ENCODE results near the gene ZFP69B.
"Not testable (repeated sequence)": the region's sequence is repeated elsewhere in the genome, so short reads cannot be mapped to it uniquely, and the experiment has no call there.

Gene ZFP69B

DNA sequence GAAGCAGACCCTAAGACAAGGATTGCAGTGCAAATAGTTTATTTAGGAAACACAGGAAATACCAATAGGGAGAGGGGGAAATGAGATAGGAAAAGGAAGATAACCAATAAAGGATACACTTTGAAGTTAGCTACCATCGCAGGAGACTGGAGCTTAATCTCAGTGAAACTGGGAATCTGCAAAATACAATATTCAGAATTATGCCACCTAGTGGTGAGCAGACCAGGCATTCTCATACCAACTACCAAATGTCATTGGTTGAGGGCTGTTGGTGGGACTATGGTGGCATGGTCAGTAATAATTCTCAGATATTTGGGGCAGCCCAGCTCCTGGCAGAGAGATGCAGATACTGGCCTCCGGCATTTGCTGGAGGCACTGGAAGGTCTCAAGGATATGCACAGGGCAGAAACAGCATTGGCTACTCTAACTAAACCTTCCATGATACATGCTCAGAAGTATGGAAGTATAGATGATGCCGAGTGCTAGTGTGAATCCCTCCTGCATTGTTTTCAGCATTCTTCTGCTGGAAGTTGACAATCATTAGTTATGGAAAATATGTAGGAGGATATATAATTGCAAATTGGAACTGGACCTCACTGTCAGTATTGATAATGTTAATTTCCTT, 11.8 kb upstream of the ZFP69B start:
- peak; percentile 34 for DNase-seq

DNA sequence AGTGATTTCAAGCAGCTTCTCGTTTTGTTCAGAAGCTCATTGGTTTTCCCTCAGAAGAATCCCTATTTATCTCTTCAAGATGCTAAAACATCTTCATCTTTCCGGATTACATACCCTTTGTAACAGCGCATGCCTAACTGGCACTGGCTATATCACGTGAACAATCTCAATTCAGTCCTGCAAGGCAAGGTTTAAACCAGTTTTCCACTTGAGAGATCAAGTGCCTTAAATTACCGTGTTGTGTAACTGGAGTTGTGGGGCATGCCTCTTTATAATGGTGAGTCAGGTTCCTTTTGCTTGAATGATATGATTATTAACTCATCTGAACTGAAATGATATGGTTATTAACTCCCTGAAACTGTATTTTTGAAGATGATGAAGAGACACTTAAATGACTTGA, 11.0 kb upstream of the ZFP69B start:
- DNase-seq, result peak; percentile 89

DNA sequence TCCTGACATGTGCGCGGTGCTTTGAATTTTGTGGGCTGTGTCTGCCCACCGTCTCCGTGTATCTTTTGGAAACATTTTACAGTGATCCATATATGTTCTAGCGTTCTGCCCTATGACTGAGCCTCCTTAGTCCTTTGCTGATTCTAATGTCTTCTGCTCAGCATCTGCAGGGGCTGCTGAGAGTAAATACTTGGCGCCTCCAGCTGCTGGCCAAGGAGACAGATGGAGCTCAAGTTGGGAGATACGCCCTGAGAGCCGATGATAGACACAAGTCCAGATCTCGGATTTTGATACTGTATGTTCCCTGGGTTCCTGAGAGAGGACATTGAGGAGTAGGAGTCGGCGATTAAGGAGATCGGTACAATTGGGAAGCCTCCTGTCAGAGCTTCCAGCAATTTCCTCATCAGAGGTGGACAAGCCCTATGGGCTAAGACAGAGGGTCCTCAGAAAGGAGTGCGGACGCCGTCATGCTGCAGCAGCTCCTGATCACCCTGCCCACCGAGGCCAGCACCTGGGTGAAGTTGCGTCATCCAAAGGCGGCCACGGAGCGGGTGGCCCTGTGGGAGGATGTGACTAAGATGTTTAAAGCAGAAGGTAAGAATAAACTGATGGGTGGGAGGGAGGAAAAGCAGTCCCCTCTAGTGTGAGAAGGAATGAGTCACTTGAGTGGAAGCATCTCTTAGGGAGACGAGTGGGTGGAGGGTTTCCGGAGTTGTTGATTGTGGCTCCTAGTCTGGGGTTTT, 390 bp downstream of the ZFP69B start:
- peak; percentile 89 for DNase-seq

DNA sequence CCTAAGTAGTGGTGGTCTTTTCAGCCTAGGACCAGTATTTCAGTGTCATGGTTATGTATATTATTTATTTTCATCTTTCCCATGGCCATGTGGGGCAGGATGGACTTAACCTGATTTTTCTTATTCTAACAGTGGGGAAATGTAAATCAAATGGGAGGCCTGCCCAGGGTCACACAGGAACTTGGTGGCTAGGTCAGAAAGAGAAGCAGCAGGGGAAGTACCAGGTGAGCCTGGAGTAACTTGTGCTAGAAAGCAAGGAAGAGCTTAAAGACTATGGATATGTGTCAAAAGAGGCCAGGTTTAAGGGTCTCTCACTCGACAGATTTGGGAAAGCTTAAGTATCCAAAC, 936 bp downstream of the ZFP69B start:
- DNase-seq, result peak; percentile 42

DNA sequence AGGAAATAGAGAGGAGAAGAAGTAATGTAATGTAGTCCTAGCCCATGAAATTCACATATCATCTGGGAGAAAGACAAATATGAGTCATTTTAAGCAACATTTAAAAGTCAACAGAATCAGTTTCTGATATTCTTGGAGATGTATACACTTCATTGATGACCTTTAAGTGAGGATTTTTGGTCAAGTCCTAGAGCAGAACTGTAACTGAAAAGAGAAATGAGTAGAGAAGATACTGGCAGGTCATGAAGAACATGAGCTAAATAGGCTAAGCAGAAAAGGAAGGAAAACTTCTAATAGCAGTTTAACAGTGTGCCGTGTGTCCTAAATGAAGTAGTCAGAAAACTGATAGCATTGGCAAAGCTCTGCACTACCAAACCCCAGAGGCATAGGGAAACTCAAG, 4.6 kb downstream of the ZFP69B start:
- DNase-seq, result no peak

DNA sequence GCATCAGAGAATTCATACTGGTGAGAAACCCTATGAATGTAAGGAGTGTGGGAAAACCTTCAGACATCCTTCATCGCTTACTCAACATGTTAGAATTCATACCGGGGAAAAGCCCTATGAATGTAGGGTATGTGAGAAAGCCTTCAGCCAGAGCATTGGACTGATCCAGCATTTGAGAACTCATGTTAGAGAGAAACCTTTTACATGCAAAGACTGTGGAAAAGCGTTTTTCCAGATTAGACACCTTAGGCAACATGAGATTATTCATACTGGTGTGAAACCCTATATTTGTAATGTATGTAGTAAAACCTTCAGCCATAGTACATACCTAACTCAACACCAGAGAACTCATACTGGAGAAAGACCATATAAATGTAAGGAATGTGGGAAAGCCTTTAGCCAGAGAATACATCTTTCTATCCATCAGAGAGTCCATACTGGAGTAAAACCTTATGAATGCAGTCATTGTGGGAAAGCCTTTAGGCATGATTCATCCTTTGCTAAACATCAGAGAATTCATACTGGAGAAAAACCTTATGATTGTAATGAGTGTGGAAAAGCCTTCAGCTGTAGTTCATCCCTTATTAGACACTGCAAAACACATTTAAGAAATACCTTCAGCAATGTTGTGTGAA, 12.8 kb downstream of the ZFP69B start:
- DNase-seq, result peak; percentile 27

DNA sequence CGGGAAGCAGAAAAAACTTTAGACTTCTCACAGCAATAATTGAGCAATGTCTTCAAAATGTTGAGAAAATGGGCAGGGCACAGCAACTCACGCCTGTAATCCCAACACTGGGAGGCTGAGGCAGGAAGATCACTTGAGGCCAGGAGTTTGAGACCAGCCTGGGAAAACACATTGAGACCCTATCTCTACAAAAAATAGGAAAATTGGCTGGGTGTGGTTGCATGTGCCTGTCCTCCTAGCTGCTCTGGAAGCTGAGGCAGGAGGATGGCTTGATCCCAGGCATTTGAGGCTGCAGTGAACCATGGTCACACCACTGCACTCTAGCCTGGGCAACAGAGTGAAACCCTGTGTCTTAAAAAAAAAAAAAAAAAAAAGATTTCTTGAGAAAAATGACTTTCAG, 19.1 kb downstream of the ZFP69B start:
- DNase-seq, result no peak

DNA sequence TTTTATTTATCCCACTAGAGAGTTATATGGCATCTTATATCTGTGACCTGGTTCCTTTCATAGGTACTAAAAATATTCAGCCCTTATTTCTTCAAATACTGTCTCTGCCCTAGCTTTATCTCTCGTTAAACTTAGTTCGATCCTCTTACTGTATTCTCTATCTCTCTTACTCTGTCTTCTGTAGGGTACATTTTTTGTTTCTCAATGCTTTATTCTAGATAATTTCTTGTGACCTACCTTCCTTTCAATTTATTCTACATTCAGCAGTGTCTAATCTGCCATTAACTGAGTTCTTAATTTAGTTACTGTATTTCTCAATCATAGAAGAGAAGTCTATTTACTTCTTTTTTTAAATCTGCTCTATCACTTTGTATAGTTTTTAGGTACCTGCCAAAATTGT, 25.0 kb downstream of the ZFP69B start:
- no peak for DNase-seq

DNA sequence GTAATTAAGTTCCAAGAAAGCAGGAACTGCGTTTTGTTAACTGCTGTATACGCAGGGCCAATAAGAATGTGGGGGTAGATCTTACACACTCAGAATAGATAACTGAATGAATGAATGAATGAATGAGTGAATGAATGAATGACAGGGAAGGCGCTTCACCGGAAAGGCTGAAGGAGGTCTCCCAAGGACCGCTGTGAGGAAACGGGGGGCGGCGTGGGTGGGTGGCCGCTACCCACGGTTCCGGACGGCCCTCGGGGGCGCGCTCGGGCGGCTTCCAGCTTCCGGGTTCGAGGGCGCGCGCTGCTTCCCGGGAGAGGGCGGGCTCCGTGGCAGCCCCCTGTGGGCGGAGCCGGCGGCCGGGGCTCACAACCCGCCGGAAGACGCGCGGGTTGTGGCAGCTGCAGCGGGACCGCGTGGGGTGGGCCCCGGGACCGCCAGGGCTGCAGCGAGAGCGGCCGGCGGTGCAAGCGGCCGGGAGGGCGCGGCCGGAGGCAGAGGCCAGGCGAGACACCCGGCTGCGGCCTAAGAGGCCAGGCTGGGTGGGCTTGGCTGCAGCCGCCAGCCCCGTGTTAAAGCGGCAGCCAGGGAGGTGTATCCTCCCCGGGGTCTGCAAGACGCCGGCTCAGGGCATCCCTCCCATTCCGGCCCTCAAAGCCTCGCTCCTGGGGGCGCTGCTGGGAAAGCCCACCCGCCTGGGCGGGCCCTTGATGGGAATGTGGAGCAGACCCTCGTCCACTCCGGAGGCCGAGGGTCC, 26.8 kb downstream of the ZFP69B start, which contains the start of gene ZFP69:
TSS of gene ZFP69 (plus strand) at position 367 of the 754 bp plus-strand sequence. CDS start 2,072 bp downstream, outside the sequence.
- DNase-seq, result peak; percentile 91

DNA sequence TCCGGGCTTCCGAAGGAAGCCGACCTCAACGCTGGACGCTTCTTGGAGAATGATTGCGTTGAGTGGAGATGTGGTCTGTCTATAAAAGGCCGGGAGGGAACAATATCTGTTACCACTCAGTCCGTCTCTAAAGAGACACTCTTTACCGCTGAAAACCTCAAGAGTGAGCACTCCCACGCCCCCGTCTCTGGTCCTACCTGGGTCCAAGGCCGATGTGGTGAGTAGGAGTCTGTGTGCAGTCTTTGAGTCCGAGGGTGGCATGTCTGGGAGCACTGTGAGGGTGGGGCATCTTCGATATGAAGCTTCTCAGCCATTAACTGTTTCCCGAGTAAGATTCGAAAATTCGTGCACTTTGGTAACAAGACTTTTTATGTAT, 27.4 kb downstream of the ZFP69B start:
- peak; percentile 80 for DNase-seq

DNA sequence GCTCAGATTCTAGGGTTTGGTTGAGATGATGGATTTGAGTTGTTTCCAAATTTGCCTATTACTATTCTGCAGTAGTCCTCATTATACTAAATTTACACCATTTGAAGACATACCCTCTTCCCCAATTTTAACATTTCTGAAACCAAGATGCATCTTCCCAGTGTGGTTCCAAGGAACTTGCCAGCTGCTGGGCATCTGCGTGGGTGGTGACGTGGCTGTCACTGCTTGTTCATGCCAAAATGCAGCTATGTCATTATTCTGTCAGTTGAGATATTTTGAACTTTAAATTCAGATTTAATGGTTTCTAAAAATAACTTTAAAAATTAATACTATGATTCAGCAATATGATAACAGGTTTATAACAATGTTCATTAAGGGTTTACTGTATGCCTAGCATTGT, 28.0 kb downstream of the ZFP69B start:
- DNase-seq, result no peak

DNA sequence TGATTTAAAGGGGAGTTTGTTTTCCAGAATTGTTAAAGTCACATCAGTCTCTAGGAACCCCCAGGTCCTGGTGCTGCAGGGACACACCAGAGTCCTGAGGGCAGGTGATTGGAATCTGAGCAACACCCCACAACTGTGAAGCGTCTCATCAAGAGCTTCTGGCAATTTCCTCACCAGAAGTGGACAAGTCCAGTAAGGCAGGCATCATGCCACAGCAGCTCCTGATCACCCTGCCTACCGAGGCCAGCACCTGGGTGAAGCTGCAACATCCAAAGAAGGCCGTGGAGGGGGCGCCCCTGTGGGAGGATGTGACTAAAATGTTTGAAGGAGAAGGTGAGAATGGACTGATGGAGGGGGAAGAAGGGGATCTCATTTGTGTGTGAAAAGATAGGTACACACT, 28.9 kb downstream of the ZFP69B start:
- no peak for DNase-seq

DNA sequence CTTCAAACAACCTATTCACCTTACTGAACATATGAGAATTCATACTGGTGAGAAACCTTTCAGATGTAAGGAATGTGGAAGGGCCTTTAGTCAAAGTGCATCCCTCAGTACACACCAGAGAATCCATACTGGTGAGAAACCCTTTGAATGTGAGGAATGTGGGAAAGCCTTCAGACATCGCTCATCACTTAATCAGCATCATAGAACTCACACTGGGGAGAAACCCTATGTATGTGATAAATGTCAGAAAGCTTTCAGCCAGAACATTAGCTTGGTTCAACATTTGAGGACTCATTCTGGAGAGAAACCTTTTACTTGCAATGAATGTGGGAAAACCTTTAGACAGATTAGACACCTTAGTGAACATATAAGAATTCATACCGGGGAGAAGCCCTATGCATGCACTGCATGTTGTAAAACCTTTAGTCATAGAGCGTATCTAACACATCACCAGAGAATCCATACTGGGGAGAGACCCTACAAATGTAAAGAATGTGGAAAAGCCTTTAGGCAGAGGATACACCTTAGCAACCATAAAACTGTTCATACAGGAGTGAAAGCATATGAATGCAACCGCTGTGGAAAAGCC, 45.1 kb downstream of the ZFP69B start:
- DNase-seq, result no peak

DNA sequence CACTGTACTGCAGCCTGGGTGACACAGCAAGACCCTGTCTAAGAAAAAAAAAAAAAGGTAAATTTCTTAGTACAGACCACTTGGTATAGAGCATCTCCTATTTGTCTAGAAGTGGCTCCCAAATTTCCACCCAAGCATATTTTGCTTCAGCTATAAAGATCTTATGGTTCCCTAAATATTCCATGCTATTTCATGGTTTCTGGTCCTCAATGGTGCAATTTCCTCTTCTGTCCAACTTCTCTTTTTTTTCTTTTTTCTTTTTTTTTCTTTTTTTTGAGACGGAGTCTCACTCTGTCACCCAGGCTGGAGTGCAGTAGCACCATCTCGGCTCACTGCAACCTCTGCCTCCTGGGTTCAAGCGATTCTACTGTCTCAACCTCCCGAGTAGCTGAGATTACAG, 52.4 kb downstream of the ZFP69B start:
- DNase-seq, result not testable (repeated sequence)

DNA sequence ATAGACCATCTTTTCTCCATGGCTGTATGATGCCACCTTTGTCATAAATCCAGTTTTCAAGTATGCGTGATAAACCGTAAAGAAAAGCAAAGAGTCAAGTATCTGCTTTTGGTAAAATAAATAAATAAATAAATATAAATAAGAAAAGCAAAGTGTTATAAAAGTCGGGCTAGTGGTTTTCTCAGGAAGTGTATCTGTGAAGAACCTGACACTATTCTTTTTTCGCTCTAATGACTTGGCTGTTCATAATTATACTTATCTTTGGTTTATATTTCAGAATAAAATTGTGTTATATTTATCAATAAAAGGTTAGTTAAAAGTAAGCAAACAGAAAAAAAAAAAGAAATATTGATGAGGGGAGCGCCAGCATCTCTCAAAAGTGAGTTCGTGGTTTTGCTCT, 57.7 kb downstream of the ZFP69B start:
- DNase-seq, result no peak

DNA sequence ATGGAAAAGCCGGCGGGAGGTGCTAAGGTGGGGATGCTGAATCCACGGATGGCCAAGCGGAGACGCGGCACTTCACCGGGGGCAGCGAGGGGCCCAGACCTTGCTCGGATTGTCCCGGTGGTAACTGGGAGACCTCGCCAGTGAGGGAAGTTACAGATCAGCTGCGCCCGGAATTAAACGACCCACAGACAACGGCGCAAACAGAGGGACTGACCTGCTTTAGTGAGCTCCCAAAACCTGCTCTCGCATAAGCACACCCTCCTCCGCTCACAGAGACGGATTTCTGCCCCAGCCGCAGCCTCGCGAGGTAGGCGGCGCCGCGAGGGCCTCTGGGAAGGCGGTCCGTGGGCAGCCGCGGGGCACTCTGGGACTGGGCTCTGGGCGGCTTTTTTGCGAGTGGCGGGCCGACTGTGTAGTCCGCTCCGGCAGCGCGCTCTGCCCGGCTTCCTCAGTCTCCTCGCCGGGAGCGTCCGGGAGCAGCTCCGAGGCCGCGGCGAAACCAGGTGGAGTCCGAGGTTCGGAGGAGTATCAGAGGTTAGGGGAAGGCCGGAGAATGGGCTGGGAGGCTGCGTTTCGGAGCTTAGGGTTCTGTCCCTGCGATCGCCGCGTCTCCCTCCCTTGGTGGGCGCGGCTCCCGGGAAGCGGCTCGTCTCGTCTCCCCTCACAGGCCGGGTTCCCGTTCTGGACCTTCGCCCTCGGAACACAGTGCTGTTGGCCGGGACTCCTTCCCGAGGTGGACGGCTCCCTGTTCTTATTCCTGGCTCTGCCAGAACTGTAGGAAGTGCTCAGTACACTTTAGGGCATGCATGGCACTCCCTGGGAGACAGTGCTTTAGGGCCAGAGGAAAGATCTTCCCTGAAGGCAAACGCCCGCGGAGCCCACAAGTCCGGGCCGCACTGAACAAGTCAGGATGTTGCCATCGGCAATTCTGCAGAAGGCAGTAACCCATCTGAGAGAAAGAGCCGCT, 58.4 kb downstream of the ZFP69B start, which contains the start of gene EXO5:
TSS of gene EXO5 (plus strand) at position 393 of the 967 bp plus-strand sequence. CDS start 5,778 bp downstream, outside the sequence.
- DNase-seq, result peak; percentile 95

Data from NCI-H510A treated with DMSO at 0.1 percent for 48 hours (cell line).